HepG2 (cell line): Measurements from ENCODE around the gene KRTAP10-8.
A peak's percentile ranks its signal among the peaks of the same experiment; 100 is the strongest.

ENCODE experiments used
- CBX5 ChIP-seq: sonication (generic); formaldehyde crosslinking; IDR thresholded peaks from 2 replicates; pipeline ENCODE4 v1.4.0; 2020; ENCODE audit warnings: missing genetic modification reagents, borderline replicate concordance
- MXD1 ChIP-seq: sonication (generic); formaldehyde crosslinking; IDR thresholded peaks from 2 replicates; pipeline ENCODE4 v1.4.0; 2020; ENCODE audit warnings: mild to moderate bottlenecking, missing genetic modification reagents
- MZF1 ChIP-seq: sonication (generic); formaldehyde crosslinking; IDR thresholded peaks from 2 replicates; pipeline ENCODE4 v1.8.1; 2023; ENCODE audit warnings: mild to moderate bottlenecking, missing genetic modification reagents, borderline replicate concordance
- POLR2A ChIP-seq, 2 experiments: IDR thresholded peaks; 2 replicates each; pipeline ENCODE4 v1.6.1; 2011; ENCODE audit warnings: low read depth in 2 of 2, low read length in 2 of 2, mild to moderate bottlenecking in 1 of 2, moderate library complexity in 1 of 2; ENCODE audit not compliant: insufficient read depth in 1 of 2
- POLR2AphosphoS2 ChIP-seq: IDR thresholded peaks from 2 replicates; pipeline ENCODE4 v1.6.1; 2011; ENCODE audit warnings: low read depth, low read length, improper control_type of control experiment
- TAF1 ChIP-seq: sonication (generic); formaldehyde crosslinking; IDR thresholded peaks from 2 replicates; pipeline ENCODE4 v1.4.0; 2020; ENCODE audit warnings: missing genetic modification reagents
- TARDBP ChIP-seq: sonication (generic); formaldehyde crosslinking; IDR thresholded peaks from 2 replicates; pipeline ENCODE4 v1.8.0; 2022; ENCODE audit warnings: mild to moderate bottlenecking, missing genetic modification reagents
- TOE1 ChIP-seq: sonication (generic); formaldehyde crosslinking; IDR thresholded peaks from 2 replicates; pipeline ENCODE4 v1.4.0; 2020; ENCODE audit warnings: mild to moderate bottlenecking, missing genetic modification reagents
- ZFP82 ChIP-seq: sonication (generic); formaldehyde crosslinking; IDR thresholded peaks from 2 replicates; pipeline ENCODE4 v1.5.1; 2020; ENCODE audit warnings: mild to moderate bottlenecking, missing genetic modification reagents, borderline replicate concordance
- ZFP91 ChIP-seq: sonication (generic); formaldehyde crosslinking; IDR thresholded peaks from 2 replicates; pipeline ENCODE4 v1.9.0; 2022; ENCODE audit warnings: missing genetic modification reagents, mild to moderate bottlenecking, borderline replicate concordance
- ZNF792 ChIP-seq: IDR thresholded peaks from 2 replicates; pipeline ENCODE4 v1.6.1; 2016

- TF ChIP-seq MXD1 (CRISPR knock-in tag) (no peak), CBX5 (no peak), MZF1 (CRISPR knock-in tag) (no peak), TOE1 (no peak), ZFP91 (CRISPR knock-in tag) (peak; percentile 78; the same call in 1 of the 2 replicates), POLR2AphosphoS2 (no peak), POLR2A (IDR thresholded peaks at IDR 0.05; ENCODE audit: insufficient read depth in 1 of 2, low read depth in 2 of 2, low read length in 2 of 2) (no peak), TAF1 (CRISPR knock-in tag) (no peak), ZFP82 (no peak), TARDBP (CRISPR knock-in tag) (peak; percentile 67), ZNF792 (CRISPR knock-in tag) (no peak)
These were observed 37.2 kb upstream of the KRTAP10-8 start for GRCh38 chr21:44574457-44575306.
